ENCODE results near the gene PEX11B. TPM values are rescaled to one million over a fixed set of nuclear protein-coding genes. Genes with fewer than 3 reads are reported as not detected.

The PEX11B gene
- polyA plus RNA-seq, 1 experiment, result 34.9 TPM

- H3K4me3 ChIP-seq (ENCODE audit: low read depth, low read length), result no peak overlapping the region
- ChIA-PET CTCF (no interaction called here), POLR2A (no interaction called here)
- TF ChIP-seq, protein P1, sequence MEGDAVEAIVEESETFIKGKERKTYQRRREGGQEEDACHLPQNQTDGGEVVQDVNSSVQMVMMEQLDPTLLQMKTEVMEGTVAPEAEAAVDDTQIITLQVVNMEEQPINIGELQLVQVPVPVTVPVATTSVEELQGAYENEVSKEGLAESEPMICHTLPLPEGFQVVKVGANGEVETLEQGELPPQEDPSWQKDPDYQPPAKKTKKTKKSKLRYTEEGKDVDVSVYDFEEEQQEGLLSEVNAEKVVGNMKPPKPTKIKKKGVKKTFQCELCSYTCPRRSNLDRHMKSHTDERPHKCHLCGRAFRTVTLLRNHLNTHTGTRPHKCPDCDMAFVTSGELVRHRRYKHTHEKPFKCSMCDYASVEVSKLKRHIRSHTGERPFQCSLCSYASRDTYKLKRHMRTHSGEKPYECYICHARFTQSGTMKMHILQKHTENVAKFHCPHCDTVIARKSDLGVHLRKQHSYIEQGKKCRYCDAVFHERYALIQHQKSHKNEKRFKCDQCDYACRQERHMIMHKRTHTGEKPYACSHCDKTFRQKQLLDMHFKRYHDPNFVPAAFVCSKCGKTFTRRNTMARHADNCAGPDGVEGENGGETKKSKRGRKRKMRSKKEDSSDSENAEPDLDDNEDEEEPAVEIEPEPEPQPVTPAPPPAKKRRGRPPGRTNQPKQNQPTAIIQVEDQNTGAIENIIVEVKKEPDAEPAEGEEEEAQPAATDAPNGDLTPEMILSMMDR (IDR thresholded peaks at IDR 0.05; ENCODE audit: insufficient read depth, low read depth, low read length), result no peak
- no peaks in the 10 kb centered on the region for H3K36me3 ChIP-seq (ENCODE audit: control insufficient read depth, insufficient read depth, low read length)
- H3K27me3 ChIP-seq (ENCODE audit: control insufficient read depth, insufficient read depth, low read length), result no peaks in the 10 kb centered on the region
- DNase-seq (ENCODE audit: low read depth), result no peak
Measured at GRCh38 chr1:145952903-145953302, 34.4 kb upstream of the PEX11B start.

- CTCF ChIA-PET, result interaction anchor here (1.2 kb wide), 1 partner anchor 9 kb away, joined by 3 read pairs; no protein-coding TSS in a partner anchor
- POLR2A ChIA-PET, result no interaction called here
Measured at GRCh38 chr1:145951526-145951925, 33.0 kb upstream of the PEX11B start.

DNA sequence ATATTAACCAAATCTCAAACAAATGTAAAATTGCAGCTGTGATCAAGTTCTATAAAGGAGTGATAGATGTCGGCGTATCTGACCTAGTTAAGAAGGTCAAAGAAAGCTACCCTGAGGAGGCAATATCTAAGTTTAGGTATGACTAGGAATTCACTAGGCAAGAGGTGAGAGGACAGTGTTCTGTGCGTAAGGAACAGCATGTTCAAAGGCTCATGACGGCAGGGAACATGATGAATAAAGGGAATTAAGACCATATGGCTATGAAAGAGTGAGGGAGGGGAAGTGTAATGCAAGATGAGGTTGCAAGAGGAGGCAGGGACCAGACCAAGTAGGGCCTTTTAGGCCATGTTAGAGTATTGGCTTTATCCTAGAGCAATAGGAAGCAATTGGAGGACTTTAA, 30.7 kb upstream of the PEX11B start:
- Histone ChIP-seq H3K4me3 (ENCODE audit: low read depth, low read length) (no peak overlapping the region), H3K27me3 (ENCODE audit: control insufficient read depth, insufficient read depth, low read length) (no peaks in the 10 kb centered on the region), H3K36me3 (ENCODE audit: control insufficient read depth, insufficient read depth, low read length) (peaks cover 2% of the 10 kb centered on the region; the same call in 1 of the 2 replicates)
- DNase-seq (ENCODE audit: low read depth), result no peak
- TF ChIP-seq, protein P1 (IDR thresholded peaks at IDR 0.05; ENCODE audit: insufficient read depth, low read depth, low read length), result no peak
- POLR2A ChIA-PET, result interaction anchor here (0.7 kb wide), 1 partner anchor 9 kb away, joined by 3 read pairs; the partner anchor contains the start of gene LIX1L
- CTCF ChIA-PET, result interaction anchor here (1.0 kb wide), 1 partner anchor 14 kb away, joined by 4 read pairs; no protein-coding TSS in a partner anchor

More at GRCh38 chr1:145951526-145951925, 33.0 kb upstream of the PEX11B start:
- TF ChIP-seq, protein P1 (IDR thresholded peaks at IDR 0.05; ENCODE audit: insufficient read depth, low read depth, low read length), result no peak
- no peak overlapping the region for H3K4me3 ChIP-seq (ENCODE audit: low read depth, low read length)
- H3K36me3 ChIP-seq (ENCODE audit: control insufficient read depth, insufficient read depth, low read length), result peaks cover 2% of the 10 kb centered on the region; the same call in 1 of the 2 replicates
- no peak for DNase-seq (ENCODE audit: low read depth)
- no peaks in the 10 kb centered on the region for H3K27me3 ChIP-seq (ENCODE audit: control insufficient read depth, insufficient read depth, low read length)

GRCh38 chr1:145947551-145947950, 29.0 kb upstream of the PEX11B start:
- H3K27me3 ChIP-seq (ENCODE audit: control insufficient read depth, insufficient read depth, low read length), result no peaks in the 10 kb centered on the region
- ChIA-PET POLR2A (no interaction called here), CTCF (no interaction called here)
- no peak overlapping the region for H3K4me3 ChIP-seq (ENCODE audit: low read depth, low read length)
- peaks cover 2% of the 10 kb centered on the region for H3K36me3 ChIP-seq (ENCODE audit: control insufficient read depth, insufficient read depth, low read length)
- DNase-seq (ENCODE audit: low read depth), result no peak
- TF ChIP-seq, protein P1 (IDR thresholded peaks at IDR 0.05; ENCODE audit: insufficient read depth, low read depth, low read length), result no peak

DNA sequence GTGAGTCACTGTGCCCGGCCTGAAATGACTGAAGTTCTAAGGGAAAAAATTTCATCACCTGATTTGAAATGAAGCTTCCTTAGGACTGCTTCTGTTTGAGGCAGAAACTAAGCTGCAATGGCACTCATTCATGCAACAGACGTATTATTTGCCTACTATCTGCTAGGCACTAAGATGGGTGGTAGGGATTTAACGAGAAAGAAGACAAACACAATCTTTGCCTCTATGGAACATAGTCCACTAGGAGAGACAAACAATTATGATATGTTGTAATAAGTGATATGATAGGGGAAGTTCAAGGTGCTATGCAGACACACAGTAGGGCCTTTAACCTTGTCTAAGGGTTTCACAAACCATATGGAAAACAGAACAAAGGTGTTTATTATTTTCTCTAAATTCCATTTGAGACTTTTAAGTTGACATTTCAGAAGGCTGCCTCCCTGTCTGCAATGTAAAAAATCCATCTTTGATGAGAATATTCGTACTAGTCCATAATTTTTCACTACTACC, 28.0 kb upstream of the PEX11B start:
- POLR2A ChIA-PET, result no interaction called here
- DNase-seq (ENCODE audit: low read depth), result no peak
- TF ChIP-seq, protein P1 (IDR thresholded peaks at IDR 0.05; ENCODE audit: insufficient read depth, low read depth, low read length), result no peak
- CTCF ChIA-PET, result interaction anchor here (0.8 to 1.0 kb wide), 2 partner anchors 13 to 19 kb away, joined by 3 read pairs; partner anchors contain the start of gene RBM8A
- no peak overlapping the region for H3K4me3 ChIP-seq (ENCODE audit: low read depth, low read length)
- H3K36me3 ChIP-seq (ENCODE audit: control insufficient read depth, insufficient read depth, low read length), result peaks cover 2% of the 10 kb centered on the region
- no peaks in the 10 kb centered on the region for H3K27me3 ChIP-seq (ENCODE audit: control insufficient read depth, insufficient read depth, low read length)

Data from BJ (cell line).